Neural cell (in vitro differentiated cells): ENCODE data around the gene CDCA7L. TPM values are rescaled to one million over a fixed set of nuclear protein-coding genes. Genes with fewer than 3 reads are reported as not detected.

Source experiments
- H2AFZ ChIP-seq: fragments of 200-600, 300-800 bp; sonication (generic), shearing (Covaris generic); 2 replicates; pipeline ENCODE4 v1.6.0; 2014; ENCODE audit warnings: low read depth, mild to moderate bottlenecking, antibody characterized with exemption, low read length, moderate library complexity
- H3F3A ChIP-seq: fragments of 200-600 bp; shearing (Covaris generic); 2 replicates; pipeline ENCODE4 v1.6.1; 2016; ENCODE audit warnings: mild to moderate bottlenecking, moderate library complexity, mixed read lengths, antibody characterized with exemption, low read length; ENCODE audit not compliant: insufficient read depth, poor library complexity, severe bottlenecking
- H3K27ac ChIP-seq: fragments of 200-600, 300-800 bp; sonication (generic), shearing (Covaris generic); 2 replicates; pipeline ENCODE4 v1.5.1; 2014; ENCODE audit warnings: mild to moderate bottlenecking, low read length, moderate library complexity
- H3K27me3 ChIP-seq: fragments of 300-800, 200-600 bp; sonication (generic), shearing (Covaris generic); 2 replicates; pipeline ENCODE4 v1.6.0; 2014; ENCODE audit warnings: mild to moderate bottlenecking, low read depth, low read length, moderate library complexity; ENCODE audit not compliant: insufficient read depth
- H3K36me3 ChIP-seq: fragments of 300-800, 200-600 bp; sonication (generic), shearing (Covaris generic); 2 replicates; pipeline ENCODE4 v1.5.1; 2014; ENCODE audit warnings: mild to moderate bottlenecking, antibody characterized with exemption, low read length, moderate library complexity; ENCODE audit not compliant: insufficient read depth
- H3K4me2 ChIP-seq: fragments of 300-800, 200-600 bp; sonication (generic), shearing (Covaris generic); 2 replicates; pipeline ENCODE4 v1.6.0; 2014; ENCODE audit warnings: mild to moderate bottlenecking, low read length
- H3K4me3 ChIP-seq: fragments of 300-800, 200-600 bp; sonication (generic), shearing (Covaris generic); 2 replicates; pipeline ENCODE4 v1.5.1; 2014; ENCODE audit warnings: mild to moderate bottlenecking, low read length, moderate library complexity
- H3K79me2 ChIP-seq: fragments of 200-600 bp; shearing (Covaris generic); replicated peaks from 2 replicates; pipeline ENCODE4 v1.6.0; 2014; ENCODE audit warnings: mild to moderate bottlenecking, low read length, moderate library complexity; ENCODE audit not compliant: insufficient read depth
- H3K9ac ChIP-seq: fragments of 300-800, 200-600 bp; sonication (generic), shearing (Covaris generic); 2 replicates; pipeline ENCODE4 v1.6.1; 2016; ENCODE audit warnings: mild to moderate bottlenecking, low read length, mixed read lengths
- H3K9me2 ChIP-seq: fragments of 200-600 bp; shearing (Covaris generic); 2 replicates; pipeline ENCODE4 v1.6.1; 2016; ENCODE audit warnings: mild to moderate bottlenecking, low read length, mixed read lengths; ENCODE audit not compliant: insufficient read depth
- H3K9me3 ChIP-seq: fragments of 200-600, 300-800 bp; sonication (generic), shearing (Covaris generic); 2 replicates; pipeline ENCODE4 v1.6.1; 2016; ENCODE audit warnings: mild to moderate bottlenecking, mixed run types, low read length, moderate library complexity, mixed read lengths
- H4K20me1 ChIP-seq: fragments of 200-600 bp; shearing (Covaris generic); 2 replicates; pipeline ENCODE4 v1.6.1; 2016; ENCODE audit warnings: mild to moderate bottlenecking, mixed run types; ENCODE audit not compliant: insufficient read depth
- CTCF ChIP-seq: fragments of 450-650 bp; IDR thresholded peaks from 2 replicates; pipeline ENCODE4 v1.5.1; 2014; ENCODE audit warnings: antibody characterized with exemption, mild to moderate bottlenecking, moderate library complexity; ENCODE audit not compliant: poor library complexity, severe bottlenecking
- EP300 ChIP-seq: fragments of 450-650 bp; conservative IDR thresholded peaks from 2 replicates; pipeline ENCODE4 v1.6.1; 2014; ENCODE audit warnings: antibody characterized with exemption, mild to moderate bottlenecking, moderate library complexity; ENCODE audit not compliant: poor library complexity, severe bottlenecking
- EZH2 ChIP-seq: fragments of 200-600, 300-800 bp; shearing (Covaris generic), sonication (generic); IDR thresholded peaks from 2 replicates; pipeline ENCODE4 v1.6.1; 2014; ENCODE audit warnings: antibody characterized with exemption, low read length, borderline replicate concordance, mild to moderate bottlenecking; ENCODE audit not compliant: insufficient read depth, poor library complexity, severe bottlenecking
- MXI1 ChIP-seq: fragments of 450-650 bp; conservative IDR thresholded peaks from 2 replicates; pipeline ENCODE4 v1.6.1; 2014; ENCODE audit warnings: antibody characterized with exemption, mild to moderate bottlenecking; ENCODE audit not compliant: poor library complexity, severe bottlenecking
- POLR2AphosphoS5 ChIP-seq: IDR thresholded peaks from 2 replicates; pipeline ENCODE4 v1.6.1; 2012
- RAD21 ChIP-seq: fragments of 450-650 bp; conservative IDR thresholded peaks from 2 replicates; pipeline ENCODE4 v1.6.1; 2014; ENCODE audit warnings: antibody characterized with exemption, mild to moderate bottlenecking, moderate library complexity
- REST ChIP-seq: IDR thresholded peaks from 2 replicates; pipeline ENCODE4 v1.6.1; 2012; ENCODE audit warnings: borderline replicate concordance
- SMC3 ChIP-seq: fragments of 450-650 bp; conservative IDR thresholded peaks from 2 replicates; pipeline ENCODE4 v1.6.1; 2014; ENCODE audit warnings: antibody characterized with exemption, mild to moderate bottlenecking, moderate library complexity; ENCODE audit not compliant: poor library complexity
- TAF1 ChIP-seq: IDR thresholded peaks from 2 replicates; pipeline ENCODE4 v1.6.1; 2012; ENCODE audit warnings: low read depth
- polyA plus RNA-seq: library from polyadenylated mRNA; depleted of rRNA; stranded (reverse); fragments of >200 nt; gene quantifications from 2 replicates; pipeline ENCODE4 v1.2.3, GENCODE V29; 2014

The CDCA7L gene
- polyA plus RNA-seq, 1 donor from 2014 or later, result 3.4 TPM

DNA sequence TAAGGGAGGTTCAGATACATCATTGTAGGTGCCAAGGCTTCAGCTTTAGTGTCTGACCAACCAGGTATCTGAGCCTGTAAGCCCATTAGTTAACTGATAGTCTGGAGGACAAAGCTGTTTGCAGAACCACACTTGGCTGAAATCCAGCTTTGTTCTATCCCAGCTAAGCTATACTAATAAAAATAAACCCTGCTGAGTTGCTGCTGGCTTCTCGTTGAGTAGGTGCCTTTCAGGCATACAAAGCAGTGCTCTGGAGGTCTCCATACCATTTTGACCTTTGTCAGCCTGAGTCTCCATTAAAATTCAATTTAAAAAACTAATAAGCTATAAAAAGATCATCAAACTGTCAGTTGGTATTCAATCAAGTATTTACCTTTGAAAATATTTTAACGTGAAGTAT is 22.0 kb downstream of the CDCA7L start:
- Histone ChIP-seq H3K27me3 (peaks cover 3% of the 10 kb centered on the region), H3K36me3 (no peaks in the 10 kb centered on the region), H4K20me1 (no peaks in the 10 kb centered on the region), H3K4me3 (no peak overlapping the region), H3K27ac (no peak overlapping the region), H3F3A (no peaks in the 10 kb centered on the region), H3K4me2 (no peak overlapping the region), H3K9me2 (no peaks in the 10 kb centered on the region), H3K79me2 (peaks cover 8% of the 10 kb centered on the region), H3K9me3 (no peaks in the 10 kb centered on the region), H3K9ac (no peak overlapping the region), H2AFZ (no peak overlapping the region)
- TF ChIP-seq EP300 (no peak), SMC3 (no peak), TAF1 (no peak), EZH2 (no peak), RAD21 (no peak)

DNA sequence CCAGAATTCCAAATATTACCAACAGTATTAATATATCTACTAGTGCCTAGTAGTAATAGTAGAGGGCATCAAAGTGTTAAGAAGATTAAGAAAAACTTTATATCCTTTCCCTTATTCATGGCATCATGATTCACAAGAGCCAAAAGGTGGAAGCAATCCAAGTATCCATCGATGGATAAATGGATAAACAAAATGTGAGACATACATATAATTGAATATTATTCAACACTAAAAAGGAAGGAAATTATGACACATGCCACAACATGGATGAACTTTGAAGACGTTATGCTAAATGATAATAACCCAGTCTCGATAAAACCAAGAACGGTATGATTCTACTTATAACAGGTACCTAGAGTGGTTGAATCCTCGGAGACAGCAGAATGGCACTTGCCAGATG is 23.1 kb downstream of the CDCA7L start:
- H3K9ac ChIP-seq, result no peak overlapping the region
- H2AFZ ChIP-seq, result no peak overlapping the region
- no peaks in the 10 kb centered on the region for H4K20me1 ChIP-seq
- H3K9me3 ChIP-seq, result no peaks in the 10 kb centered on the region
- H3K27ac ChIP-seq, result no peak overlapping the region
- no peaks in the 10 kb centered on the region for H3K9me2 ChIP-seq
- no peaks in the 10 kb centered on the region for H3F3A ChIP-seq
- H3K4me3 ChIP-seq, result no peak overlapping the region
- peaks cover 8% of the 10 kb centered on the region for H3K79me2 ChIP-seq
- H3K36me3 ChIP-seq, result no peaks in the 10 kb centered on the region
- H3K27me3 ChIP-seq, result peaks cover 3% of the 10 kb centered on the region
- no peak for TF ChIP-seq MXI1
- TF ChIP-seq TAF1, result no peak
- no peak for TF ChIP-seq RAD21
- TF ChIP-seq CTCF, result no peak
- H3K4me2 ChIP-seq, result no peak overlapping the region

DNA sequence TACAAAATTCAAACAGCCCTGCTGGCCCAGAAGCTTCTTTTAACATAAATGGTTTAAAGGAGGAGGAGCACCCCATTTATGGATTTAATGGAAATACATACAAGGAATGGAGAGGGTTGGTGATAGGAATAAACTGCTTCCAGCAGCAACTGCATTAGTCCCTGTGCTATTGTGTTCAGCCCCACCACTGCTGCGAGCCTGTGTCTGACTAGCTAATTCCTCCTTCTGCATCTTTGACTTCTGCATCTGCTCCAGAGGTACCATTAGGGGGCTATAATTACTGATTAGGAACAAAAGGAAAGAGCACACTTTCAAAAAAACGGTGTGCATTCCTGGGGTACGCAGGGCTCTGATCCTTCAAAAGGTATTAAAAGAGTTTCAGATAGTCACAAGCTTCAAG is 24.8 kb downstream of the CDCA7L start:
- no peaks in the 10 kb centered on the region for H3K36me3 ChIP-seq
- peaks cover 3% of the 10 kb centered on the region for H3K27me3 ChIP-seq
- no peaks in the 10 kb centered on the region for H4K20me1 ChIP-seq
- H2AFZ ChIP-seq, result no peak overlapping the region
- no peak overlapping the region for H3K4me2 ChIP-seq
- H3K4me3 ChIP-seq, result no peak overlapping the region
- no peaks in the 10 kb centered on the region for H3F3A ChIP-seq
- TF ChIP-seq EP300 (no peak), RAD21 (no peak), SMC3 (no peak), POLR2AphosphoS5 (no peak), REST (no peak), CTCF (no peak), MXI1 (no peak), TAF1 (no peak), EZH2 (no peak)
- H3K27ac ChIP-seq, result no peak overlapping the region
- peaks cover 5% of the 10 kb centered on the region for H3K79me2 ChIP-seq
- no peaks in the 10 kb centered on the region for H3K9me2 ChIP-seq
- H3K9ac ChIP-seq, result peak overlapping the region; percentile 17
- H3K9me3 ChIP-seq, result no peaks in the 10 kb centered on the region
